Daoy (cell line): ENCODE measurements around the gene HBQ1. TPM values are rescaled to one million over a fixed set of nuclear protein-coding genes. Genes with fewer than 3 reads are reported as not detected.
"Not testable (repeated sequence)": the region's sequence is repeated elsewhere in the genome, so short reads cannot be mapped to it uniquely, and the experiment has no call there.

ENCODE experiments used
- DNase-seq: peaks from one replicate; pipeline ENCODE4 v3.0.0-alpha.2; 2015; ENCODE audit warnings: low read depth
- total RNA-seq: library from RNA; depleted of rRNA; stranded (reverse); fragments of >200 nt; shearing (Covaris generic); gene quantifications from 2 replicates; pipeline ENCODE4 v1.2.3, GENCODE V29; 2014; rRNA removed

The HBQ1 gene
- total RNA-seq: not detected in 2 replicates

GRCh38 chr16:180101-180675, at the start of gene HBQ1:
Gene HBQ1 (plus strand): TSS chr16:180459. CDS start chr16:180487, 28 bp downstream.
- DNase-seq: peak; percentile 46

- DNase-seq: no peak
Observed at GRCh38 chr16:130533-131173, 49.6 kb upstream of the HBQ1 start.

- DNase-seq: no peak
Observed at GRCh38 chr16:132120-132519, 48.1 kb upstream of the HBQ1 start.

- DNase-seq: no peak
Observed at GRCh38 chr16:133716-134115, 46.5 kb upstream of the HBQ1 start.

GRCh38 chr16:138049-138417, 42.2 kb upstream of the HBQ1 start:
- DNase-seq: no peak

- no peak for DNase-seq
Observed at GRCh38 chr16:140175-140857, 39.9 kb upstream of the HBQ1 start.

GRCh38 chr16:142405-142967, 37.8 kb upstream of the HBQ1 start:
- DNase-seq: no peak

GRCh38 chr16:143047-143446, 37.2 kb upstream of the HBQ1 start:
- no peak for DNase-seq

GRCh38 chr16:143456-143855, 36.8 kb upstream of the HBQ1 start:
- no peak for DNase-seq

- DNase-seq: no peak
Observed at GRCh38 chr16:144797-145252, 35.4 kb upstream of the HBQ1 start.

GRCh38 chr16:146646-147045, 33.6 kb upstream of the HBQ1 start:
- no peak for DNase-seq

GRCh38 chr16:149024-149660, 31.1 kb upstream of the HBQ1 start:
- peak; percentile 48 for DNase-seq

GRCh38 chr16:152141-153128, 27.8 kb upstream of the HBQ1 start, which contains the start of gene HBZ:
Gene HBZ (plus strand): TSS chr16:152644. CDS start chr16:152910, 266 bp downstream.
- DNase-seq: no peak

GRCh38 chr16:153129-153521, 27.1 kb upstream of the HBQ1 start:
- DNase-seq: not testable (repeated sequence)

- DNase-seq: not testable (repeated sequence)
Observed at GRCh38 chr16:153550-154216, 26.6 kb upstream of the HBQ1 start.

- peak; percentile 45 for DNase-seq
Observed at GRCh38 chr16:154217-155030, 25.8 kb upstream of the HBQ1 start.

- no peak for DNase-seq
Observed at GRCh38 chr16:155031-155398, 25.2 kb upstream of the HBQ1 start.

- no peak for DNase-seq
Observed at GRCh38 chr16:159136-159849, 21.0 kb upstream of the HBQ1 start.

GRCh38 chr16:160242-160641, 20.0 kb upstream of the HBQ1 start:
- DNase-seq: not testable (repeated sequence)
